IPS DF 6.9 (cell line): ENCODE results near the gene EFHC2.

Experiments
- DNase-seq: peaks from one replicate; pipeline ENCODE4 v3.0.0-alpha.2; 2013; ENCODE audit warnings: low read depth, low spot score
- H3K27ac ChIP-seq: one replicate; pipeline ENCODE4 v1.5.1; 2013; ENCODE audit warnings: low read length, control low read depth
- H3K27me3 ChIP-seq: 2 replicates; pipeline ENCODE4 v1.6.1; 2013; ENCODE audit warnings: mild to moderate bottlenecking, low read length; ENCODE audit not compliant: control insufficient read depth, insufficient read depth
- H3K36me3 ChIP-seq: 2 replicates; pipeline ENCODE4 v1.6.1; 2013; ENCODE audit warnings: low read length; ENCODE audit not compliant: control insufficient read depth, insufficient read depth
- H3K4me1 ChIP-seq: 2 replicates; pipeline ENCODE4 v1.6.1; 2013; ENCODE audit warnings: low read length; ENCODE audit not compliant: control insufficient read depth, insufficient read depth
- H3K4me3 ChIP-seq: 2 replicates; pipeline ENCODE4 v1.5.1; 2013; ENCODE audit warnings: mild to moderate bottlenecking, low read length
- H3K9me3 ChIP-seq: 2 replicates; pipeline ENCODE4 v1.6.1; 2013; ENCODE audit warnings: low read length, inconsistent platforms; ENCODE audit not compliant: control insufficient read depth, insufficient read depth
- WGBS: extraction: QIAGEN DNeasy Blood & Tissue Kit; methylation state at CpG from one replicate; pipeline ENCODE4 v1.1.7; 2013; ENCODE audit warnings: mixed read lengths, missing lambda C conversion rate; ENCODE audit not compliant: insufficient read length, insufficient coverage; 5-methylcytosine and 5-hydroxymethylcytosine counted together

The EFHC2 gene

DNA sequence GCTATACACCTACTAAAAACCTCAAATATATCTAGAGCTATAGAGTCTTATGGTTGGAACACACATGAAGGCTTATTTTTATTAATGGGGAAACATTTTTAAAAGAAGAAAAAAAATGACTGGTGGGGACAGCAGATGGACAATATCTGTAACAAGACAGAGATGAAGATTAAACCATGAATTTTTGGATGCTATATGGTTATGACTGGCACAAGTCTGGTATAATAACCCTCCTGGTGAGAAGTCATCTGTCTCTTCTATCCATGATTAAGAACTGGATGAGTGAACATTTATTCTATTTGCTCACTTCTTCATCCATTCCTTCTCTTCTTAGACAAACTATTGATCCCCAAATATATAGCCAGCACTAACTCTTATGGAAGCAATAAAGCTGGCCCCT, 104.4 kb downstream of the EFHC2 start:
- Histone ChIP-seq H3K27me3 (no peaks in the 10 kb centered on the region), H3K4me3 (no peak overlapping the region), H3K9me3 (no peaks in the 10 kb centered on the region), H3K4me1 (no peaks in the 10 kb centered on the region), H3K36me3 (no peaks in the 10 kb centered on the region), H3K27ac (no peak overlapping the region)
- no peak for DNase-seq

DNA sequence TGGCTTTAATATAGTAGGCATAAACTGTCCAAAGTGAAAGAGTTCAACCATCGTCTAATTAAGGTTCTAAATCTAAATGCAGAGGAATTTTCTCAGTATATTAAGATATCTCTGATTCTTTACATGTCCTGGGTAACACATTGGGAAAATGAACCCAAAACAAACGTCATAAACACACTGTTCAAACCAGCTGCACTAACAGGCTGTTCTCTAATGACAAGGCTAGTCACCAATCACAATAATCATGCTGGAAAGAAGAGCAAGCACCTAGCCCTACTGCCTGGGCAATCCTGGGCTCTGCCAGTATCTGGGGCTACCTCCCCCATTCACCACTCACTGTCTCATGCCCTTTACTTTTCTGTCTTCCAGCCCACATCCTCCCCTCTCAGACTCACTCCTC, 107.9 kb downstream of the EFHC2 start:
- no peaks in the 10 kb centered on the region for H3K36me3 ChIP-seq
- H3K4me1 ChIP-seq = no peaks in the 10 kb centered on the region
- WGBS = no CpG with 5 or more reads among the region's 2 CpGs
- H3K27me3 ChIP-seq = no peaks in the 10 kb centered on the region
- no peak overlapping the region for H3K27ac ChIP-seq
- no peak for DNase-seq
- H3K4me3 ChIP-seq = no peak overlapping the region
- no peaks in the 10 kb centered on the region for H3K9me3 ChIP-seq

DNA sequence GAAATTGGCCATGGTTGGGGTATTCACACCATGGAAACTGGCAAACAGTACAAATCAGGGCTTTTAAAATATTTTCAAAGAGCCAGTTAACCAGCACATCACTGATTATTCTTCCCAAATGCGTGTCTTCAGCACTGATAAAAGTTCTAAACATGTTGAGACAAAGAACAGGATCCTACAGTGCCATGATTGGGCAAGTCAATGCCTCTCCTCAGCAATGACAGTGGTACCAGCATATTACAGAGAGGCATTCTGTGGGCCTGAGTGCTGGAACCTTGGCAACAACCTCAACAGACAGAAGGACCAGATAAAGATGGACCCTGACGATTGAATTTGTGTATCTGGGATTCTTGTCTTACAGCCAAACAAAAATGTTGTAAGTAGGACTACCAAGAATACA, 108.9 kb downstream of the EFHC2 start:
- WGBS = no CpG with 5 or more reads among the region's 2 CpGs
- H3K27ac ChIP-seq = no peak overlapping the region

DNA sequence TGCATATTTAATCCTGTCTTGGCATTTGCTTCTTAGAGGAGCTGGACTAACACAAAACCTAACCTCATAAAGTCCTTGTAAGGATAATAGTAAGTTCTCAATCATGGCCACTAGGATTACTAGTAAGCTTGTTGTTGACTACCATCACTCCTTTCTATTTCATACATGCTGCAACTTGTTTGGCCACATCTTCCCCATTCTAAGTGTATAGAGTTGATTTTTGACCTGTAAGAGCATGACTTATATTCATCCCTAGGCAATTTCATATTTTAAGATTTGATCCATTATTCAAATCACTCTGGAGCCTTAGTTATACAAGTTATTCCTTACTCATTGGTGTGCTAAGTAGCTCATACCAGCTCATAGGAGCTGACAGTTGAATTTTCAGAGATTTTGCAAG, 109.4 kb downstream of the EFHC2 start:
- no peaks in the 10 kb centered on the region for H3K4me1 ChIP-seq
- no peak overlapping the region for H3K27ac ChIP-seq
- H3K27me3 ChIP-seq = no peaks in the 10 kb centered on the region
- no peaks in the 10 kb centered on the region for H3K36me3 ChIP-seq
- H3K9me3 ChIP-seq = no peaks in the 10 kb centered on the region
- no peak for DNase-seq
- no peak overlapping the region for H3K4me3 ChIP-seq

More for the DNA sequence above, 108.9 kb downstream of the EFHC2 start:
- DNase-seq = no peak
- Histone ChIP-seq H3K27me3 (no peaks in the 10 kb centered on the region), H3K4me1 (no peaks in the 10 kb centered on the region), H3K4me3 (no peak overlapping the region), H3K36me3 (no peaks in the 10 kb centered on the region), H3K9me3 (no peaks in the 10 kb centered on the region)

DNA sequence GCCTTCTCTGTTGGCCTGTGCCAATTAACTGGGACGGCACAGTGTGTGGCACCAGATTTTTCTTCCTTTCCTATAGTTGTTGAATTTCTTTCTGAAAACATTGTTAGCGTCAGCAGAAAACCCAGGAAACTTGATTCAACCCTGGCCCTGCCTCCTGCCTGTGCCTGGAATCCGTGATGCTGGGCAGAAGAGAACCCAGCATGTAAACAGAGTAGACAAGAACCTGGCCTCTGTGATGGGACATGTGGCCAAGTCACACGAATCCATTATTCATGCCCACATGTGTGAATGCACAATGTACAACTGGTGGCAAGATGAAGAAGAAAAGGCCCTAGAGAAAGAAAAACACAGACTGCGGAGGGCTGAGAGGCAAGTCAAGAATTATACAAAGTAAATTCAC, 111.4 kb downstream of the EFHC2 start:
- Histone ChIP-seq H3K9me3 (no peaks in the 10 kb centered on the region), H3K36me3 (no peaks in the 10 kb centered on the region), H3K4me1 (0 out of 2 replicates have a peak, but pooled peaks cover 1% of the 10 kb centered on the region), H3K4me3 (no peak overlapping the region), H3K27me3 (no peaks in the 10 kb centered on the region), H3K27ac (no peak overlapping the region)
- WGBS = no CpG with 5 or more reads among the region's 5 CpGs
- DNase-seq = no peak

DNA sequence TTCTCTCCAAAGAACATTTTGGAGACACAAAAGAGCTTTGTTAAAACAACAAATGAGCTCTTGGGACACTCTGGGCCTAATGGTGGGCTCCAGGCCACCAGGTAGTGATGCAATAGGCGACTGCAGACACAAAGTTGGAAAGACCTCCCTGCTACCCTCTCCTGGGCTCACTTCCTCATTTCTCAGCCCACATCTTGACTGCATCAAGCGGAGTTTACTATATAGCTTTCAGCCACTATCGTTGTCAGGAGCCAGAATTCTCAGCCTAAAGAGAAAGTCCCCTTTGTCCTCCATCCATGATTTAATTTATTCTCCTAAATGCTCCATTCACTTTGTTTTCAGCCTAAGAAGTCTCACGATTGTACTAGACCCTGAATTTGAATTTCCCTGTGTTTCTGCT, 114.9 kb downstream of the EFHC2 start:
- H3K9me3 ChIP-seq = no peaks in the 10 kb centered on the region
- H3K4me1 ChIP-seq = 0 out of 2 replicates have a peak, but pooled peaks cover 1% of the 10 kb centered on the region
- no peak overlapping the region for H3K27ac ChIP-seq
- no peaks in the 10 kb centered on the region for H3K27me3 ChIP-seq
- no peaks in the 10 kb centered on the region for H3K36me3 ChIP-seq
- H3K4me3 ChIP-seq = no peak overlapping the region
- no CpG with 5 or more reads among the region's 4 CpGs for WGBS
- no peak for DNase-seq

DNA sequence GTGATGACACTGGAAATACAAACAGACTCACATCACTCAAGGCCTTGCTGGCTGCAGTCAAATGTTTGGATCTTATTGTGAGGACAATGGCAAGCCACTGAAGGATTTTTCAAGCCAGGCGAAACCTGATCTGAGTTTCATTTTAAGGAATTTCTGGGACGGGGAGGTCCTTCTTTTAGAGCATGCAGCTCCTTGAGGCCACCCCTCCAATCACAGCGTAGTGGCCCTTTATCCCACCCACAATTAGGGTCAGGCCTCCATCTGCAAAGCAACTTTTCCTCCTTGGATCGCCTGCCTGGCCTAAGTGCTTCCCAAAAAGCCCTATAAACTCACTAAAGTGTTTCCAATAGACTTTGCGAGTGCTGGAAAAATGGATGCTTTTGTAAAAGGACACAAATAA, 115.5 kb downstream of the EFHC2 start:
- Histone ChIP-seq H3K4me3 (no peak overlapping the region), H3K27ac (no peak overlapping the region), H3K36me3 (no peaks in the 10 kb centered on the region), H3K27me3 (no peaks in the 10 kb centered on the region), H3K4me1 (0 out of 2 replicates have a peak, but pooled peaks cover 1% of the 10 kb centered on the region), H3K9me3 (no peaks in the 10 kb centered on the region)
- no CpG with 5 or more reads among the region's 5 CpGs for WGBS
- no peak for DNase-seq

DNA sequence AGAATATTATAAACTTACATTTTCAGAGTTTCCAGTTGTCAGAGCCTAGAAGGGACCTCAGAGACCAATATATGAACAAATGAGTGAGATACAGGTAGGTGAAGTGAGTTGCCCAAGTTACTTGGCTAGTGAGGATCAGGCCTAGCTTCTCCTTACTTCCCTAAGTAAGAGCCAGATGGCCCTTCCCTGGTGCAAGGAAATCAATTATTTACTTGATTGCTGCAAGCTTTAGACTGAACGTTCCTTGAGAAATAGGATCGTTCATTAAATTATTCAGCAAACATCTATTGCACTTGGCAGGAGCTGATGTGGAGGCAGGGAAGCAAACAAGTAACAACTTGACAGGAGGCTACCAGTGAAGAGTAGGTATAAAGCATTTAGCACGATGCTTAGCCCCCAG, 117.8 kb downstream of the EFHC2 start:
- H3K27me3 ChIP-seq = no peaks in the 10 kb centered on the region
- H3K27ac ChIP-seq = no peak overlapping the region
- H3K9me3 ChIP-seq = no peaks in the 10 kb centered on the region
- no CpG with 5 or more reads among the region's 3 CpGs for WGBS
- 0 out of 2 replicates have a peak, but pooled peaks cover 1% of the 10 kb centered on the region for H3K4me1 ChIP-seq
- H3K4me3 ChIP-seq = no peak overlapping the region
- no peaks in the 10 kb centered on the region for H3K36me3 ChIP-seq
- DNase-seq = no peak

DNA sequence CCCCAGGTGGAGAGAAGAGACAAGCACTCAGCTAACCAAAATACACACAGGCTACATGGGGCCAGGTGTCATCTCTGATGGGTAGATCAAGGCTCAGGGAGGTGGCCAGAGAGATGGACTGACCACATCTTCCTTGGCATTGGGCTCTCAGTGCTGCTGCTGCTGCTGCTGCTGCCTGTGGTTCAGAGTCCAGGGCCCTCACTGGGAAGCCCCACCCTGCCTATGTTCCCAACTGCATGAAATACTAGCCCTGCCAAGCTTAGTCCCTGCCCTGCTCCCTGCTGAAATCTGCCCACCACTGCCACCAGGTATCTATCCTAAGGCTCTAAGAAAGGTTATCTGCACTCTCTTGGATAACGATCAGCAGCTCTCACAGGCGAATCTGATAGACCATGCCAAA, 118.7 kb downstream of the EFHC2 start:
- Histone ChIP-seq H3K9me3 (no peaks in the 10 kb centered on the region), H3K27ac (no peak overlapping the region), H3K36me3 (no peaks in the 10 kb centered on the region), H3K27me3 (no peaks in the 10 kb centered on the region), H3K4me1 (0 out of 2 replicates have a peak, but pooled peaks cover 1% of the 10 kb centered on the region), H3K4me3 (no peak overlapping the region)
- DNase-seq = no peak
- WGBS = no CpG with 5 or more reads among the region's 2 CpGs

DNA sequence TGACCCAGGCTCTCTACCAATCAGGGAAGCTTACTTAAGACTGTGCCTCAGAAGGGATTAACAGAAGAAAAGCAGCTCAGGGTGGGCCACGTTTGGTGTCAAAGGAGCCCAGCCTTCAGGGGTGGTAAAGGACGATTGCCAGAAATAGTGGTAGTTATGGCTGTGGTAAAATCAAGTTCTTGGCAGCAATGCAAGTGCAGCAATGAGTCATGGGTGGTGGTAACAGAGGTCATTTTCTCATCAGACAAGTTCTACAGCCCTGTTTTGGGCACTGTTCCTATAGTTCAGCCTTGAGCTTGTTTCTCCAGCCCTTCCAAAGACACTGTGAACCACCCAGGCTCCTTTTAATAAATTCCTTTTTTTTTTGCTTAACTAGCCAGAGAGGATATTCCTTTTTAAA, 120.3 kb downstream of the EFHC2 start:
- Histone ChIP-seq H3K4me1 (0 out of 2 replicates have a peak, but pooled peaks cover 1% of the 10 kb centered on the region), H3K36me3 (no peaks in the 10 kb centered on the region), H3K27ac (no peak overlapping the region), H3K4me3 (no peak overlapping the region), H3K9me3 (no peaks in the 10 kb centered on the region), H3K27me3 (no peaks in the 10 kb centered on the region)
- WGBS = no CpG with 5 or more reads among the region's 2 CpGs
- no peak for DNase-seq

DNA sequence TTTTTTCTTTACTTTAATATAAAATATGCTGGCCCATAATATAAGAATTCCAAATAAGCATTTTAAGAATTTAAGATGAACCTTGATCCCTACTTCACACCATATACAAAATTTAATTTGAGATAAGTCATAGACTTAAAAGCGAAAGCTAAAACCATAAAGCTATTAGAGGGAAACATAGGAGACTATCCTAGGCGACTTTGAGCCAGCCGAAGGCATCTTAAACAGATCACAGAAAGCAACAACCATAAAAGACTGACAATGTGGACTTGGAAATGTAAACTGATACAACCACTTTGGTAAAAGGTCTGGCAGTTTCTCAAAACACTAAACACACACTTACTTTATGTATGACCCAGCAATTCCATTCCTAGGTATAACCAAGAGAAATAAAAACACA, 125.0 kb downstream of the EFHC2 start:
- DNase-seq = no peak
- no peaks in the 10 kb centered on the region for H3K4me1 ChIP-seq
- H3K9me3 ChIP-seq = no peaks in the 10 kb centered on the region
- no CpG with 5 or more reads among the region's 3 CpGs for WGBS
- no peaks in the 10 kb centered on the region for H3K27me3 ChIP-seq
- H3K36me3 ChIP-seq = no peaks in the 10 kb centered on the region
- H3K27ac ChIP-seq = no peak overlapping the region
- H3K4me3 ChIP-seq = no peak overlapping the region
